HEK293 (cell line): ENCODE results near the gene RYR2.
A peak's percentile ranks its signal among the peaks of the same experiment; 100 is the strongest.

Experiments used
- GFI1B ChIP-seq: fragments of 450-650 bp; formaldehyde crosslinking; IDR thresholded peaks from 2 replicates; pipeline ENCODE4 v1.5.1; 2016; ENCODE audit warnings: missing biosample characterization, missing genetic modification characterization
- KLF17 ChIP-seq: fragments of 450-650 bp; formaldehyde crosslinking; IDR thresholded peaks from 2 replicates; pipeline ENCODE4 v1.5.1; 2016; ENCODE audit warnings: missing biosample characterization, missing genetic modification characterization
- KLF9 ChIP-seq: fragments of 450-650 bp; formaldehyde crosslinking; IDR thresholded peaks from 2 replicates; pipeline ENCODE4 v1.5.1; 2016; ENCODE audit warnings: missing biosample characterization, missing genetic modification characterization, low read depth
- MEIS1 ChIP-seq: sonication (generic); formaldehyde crosslinking; IDR thresholded peaks from 2 replicates; pipeline ENCODE4 v1.8.1; 2022; ENCODE audit warnings: missing genetic modification reagents, mild to moderate bottlenecking, borderline replicate concordance
- PBX3 ChIP-seq: sonication (generic); formaldehyde crosslinking; IDR thresholded peaks from 2 replicates; pipeline ENCODE4 v1.8.1; 2022; ENCODE audit warnings: mild to moderate bottlenecking, moderate library complexity, missing genetic modification reagents
- ZBTB11 ChIP-seq: fragments of 450-650 bp; formaldehyde crosslinking; conservative IDR thresholded peaks from 2 replicates; pipeline ENCODE4 v1.5.1; 2016; ENCODE audit warnings: low read depth, missing biosample characterization, missing genetic modification characterization
- ZBTB17 ChIP-seq: fragments of 450-650 bp; formaldehyde crosslinking; IDR thresholded peaks from 2 replicates; pipeline ENCODE4 v1.5.1; 2016; ENCODE audit warnings: missing biosample characterization, missing genetic modification characterization
- ZBTB7A ChIP-seq: fragments of 450-650 bp; formaldehyde crosslinking; IDR thresholded peaks from 2 replicates; pipeline ENCODE4 v1.5.1; 2016; ENCODE audit warnings: low read depth, missing biosample characterization, missing genetic modification characterization
- ZFP3 ChIP-seq: fragments of 450-650 bp; formaldehyde crosslinking; IDR thresholded peaks from 2 replicates; pipeline ENCODE4 v1.5.1; 2016; ENCODE audit warnings: low read depth, missing biosample characterization, missing genetic modification characterization
- ZNF10 ChIP-seq: fragments of 450-650 bp; formaldehyde crosslinking; IDR thresholded peaks from 2 replicates; pipeline ENCODE4 v1.5.1; 2017; ENCODE audit warnings: missing biosample characterization, missing genetic modification characterization
- ZNF112 ChIP-seq: fragments of 450-650 bp; formaldehyde crosslinking; IDR thresholded peaks from 2 replicates; pipeline ENCODE4 v1.5.0; 2017; ENCODE audit warnings: missing biosample characterization, missing genetic modification characterization
- ZNF121 ChIP-seq: fragments of 450-650 bp; formaldehyde crosslinking; IDR thresholded peaks from 2 replicates; pipeline ENCODE4 v1.5.1; 2016; ENCODE audit warnings: missing biosample characterization, missing genetic modification characterization
- ZNF169 ChIP-seq: fragments of 450-650 bp; formaldehyde crosslinking; IDR thresholded peaks from 2 replicates; pipeline ENCODE4 v1.5.1; 2016; ENCODE audit warnings: missing biosample characterization, missing genetic modification characterization
- ZNF221 ChIP-seq: fragments of 450-650 bp; formaldehyde crosslinking; IDR thresholded peaks from 2 replicates; pipeline ENCODE4 v1.5.1; 2017; ENCODE audit warnings: missing biosample characterization, missing genetic modification characterization, borderline replicate concordance
- ZNF280C ChIP-seq: fragments of 450-650 bp; formaldehyde crosslinking; IDR thresholded peaks from 2 replicates; pipeline ENCODE4 v1.5.1; 2016; ENCODE audit warnings: missing biosample characterization, missing genetic modification characterization
- ZNF280D ChIP-seq: fragments of 450-650 bp; formaldehyde crosslinking; IDR thresholded peaks from 2 replicates; pipeline ENCODE4 v1.5.1; 2016; ENCODE audit warnings: missing biosample characterization, missing genetic modification characterization
- ZNF354C ChIP-seq: fragments of 450-650 bp; formaldehyde crosslinking; IDR thresholded peaks from 2 replicates; pipeline ENCODE4 v1.5.1; 2016; ENCODE audit warnings: missing biosample characterization, missing genetic modification characterization, low read depth, borderline replicate concordance
- ZNF433 ChIP-seq: fragments of 450-650 bp; formaldehyde crosslinking; IDR thresholded peaks from 2 replicates; pipeline ENCODE4 v1.5.1; 2016; ENCODE audit warnings: missing biosample characterization, missing genetic modification characterization, low read depth
- ZNF48 ChIP-seq: fragments of 450-650 bp; formaldehyde crosslinking; IDR thresholded peaks from 2 replicates; pipeline ENCODE4 v1.5.1; 2016; ENCODE audit warnings: missing biosample characterization, missing genetic modification characterization
- ZNF513 ChIP-seq: fragments of 450-650 bp; IDR thresholded peaks from 2 replicates; pipeline ENCODE4 v1.5.1; 2018; ENCODE audit warnings: missing biosample characterization, missing genetic modification characterization
- ZNF561 ChIP-seq: fragments of 450-650 bp; IDR thresholded peaks from 2 replicates; pipeline ENCODE4 v1.5.1; 2018; ENCODE audit warnings: missing biosample characterization, missing genetic modification characterization, borderline replicate concordance
- ZNF654 ChIP-seq: fragments of 450-650 bp; formaldehyde crosslinking; IDR thresholded peaks from 2 replicates; pipeline ENCODE4 v1.5.1; 2016; ENCODE audit warnings: low read depth, missing biosample characterization, missing genetic modification characterization
- ZNF791 ChIP-seq: fragments of 450-650 bp; formaldehyde crosslinking; IDR thresholded peaks from 2 replicates; pipeline ENCODE4 v1.5.1; 2016; ENCODE audit warnings: missing biosample characterization, missing genetic modification characterization
- ZSCAN30 ChIP-seq: fragments of 450-650 bp; IDR thresholded peaks from 2 replicates; pipeline ENCODE4 v1.5.1; 2018; ENCODE audit warnings: missing biosample characterization, mild to moderate bottlenecking, missing genetic modification characterization, moderate library complexity

The RYR2 gene

GRCh38 chr1:237873487-237874211 lies 831.7 kb downstream of the RYR2 start (continued):
- 0 out of 2 replicates have a peak, but pooled peaks have one; percentile 55 for TF ChIP-seq KLF17 (tag by site-specific recombination)
- TF ChIP-seq ZNF561 (tag by site-specific recombination) = no peak
- TF ChIP-seq ZNF221 (tag by site-specific recombination) = no peak
- TF ChIP-seq ZNF112 (tag by site-specific recombination) = no peak
- TF ChIP-seq ZFP3 = no peak
- TF ChIP-seq ZBTB17 (tag by site-specific recombination) = peak; percentile 33
- TF ChIP-seq PBX3 (CRISPR knock-in tag) = no peak
- TF ChIP-seq ZNF433 (tag by site-specific recombination) = no peak
- no peak for TF ChIP-seq ZNF280C (tag by site-specific recombination)
- no peak for TF ChIP-seq ZNF654 (tag by site-specific recombination)
- no peak for TF ChIP-seq ZNF121 (tag by site-specific recombination)
- no peak for TF ChIP-seq ZNF513
- no peak for TF ChIP-seq ZNF10 (tag by site-specific recombination)
- TF ChIP-seq KLF9 (tag by site-specific recombination) = no peak
- no peak for TF ChIP-seq ZNF791 (tag by site-specific recombination)
- TF ChIP-seq ZNF354C (tag by site-specific recombination) = no peak
- no peak for TF ChIP-seq ZBTB7A (tag by site-specific recombination)
- no peak for TF ChIP-seq GFI1B (tag by site-specific recombination)
- no peak for TF ChIP-seq ZBTB11
- no peak for TF ChIP-seq MEIS1 (CRISPR knock-in tag)
- no peak for TF ChIP-seq ZNF48 (tag by site-specific recombination)
- TF ChIP-seq ZNF280D (tag by site-specific recombination) = 0 out of 2 replicates have a peak, but pooled peaks have one; percentile 70
- no peak for TF ChIP-seq ZSCAN30 (tag by site-specific recombination)
- no peak for TF ChIP-seq ZNF169 (tag by site-specific recombination)
